SK-N-MC (cell line): Measurements from ENCODE around the gene CPA5.
"Not testable (repeated sequence)": the region's sequence is repeated elsewhere in the genome, so short reads cannot be mapped to it uniquely, and the experiment has no call there.

ENCODE experiments used
- DNase-seq: peaks from one replicate; pipeline ENCODE4 v3.0.0-alpha.2; 2011; ENCODE audit warnings: low read depth, low spot score
- H3K27ac ChIP-seq: fragments of 200-600 bp; sonication (generic); 2 replicates; pipeline ENCODE4 v1.5.1; 2016; ENCODE audit warnings: mixed run types
- H3K36me3 ChIP-seq: fragments of 200-600 bp; sonication (generic); 2 replicates; pipeline ENCODE4 v1.6.1; 2017; ENCODE audit warnings: antibody characterized with exemption, low read length, mixed read lengths; ENCODE audit not compliant: insufficient read depth
- H3K4me3 ChIP-seq: fragments of 200-600 bp; sonication (generic); 2 replicates; pipeline ENCODE4 v1.5.1; 2016
- H3K9ac ChIP-seq: fragments of 200-600 bp; sonication (generic); 2 replicates; pipeline ENCODE4 v1.8.0; 2017; ENCODE audit warnings: mixed run types, mixed read lengths; ENCODE audit not compliant: insufficient read length
- H3K9me3 ChIP-seq: fragments of 200-600 bp; sonication (generic); 2 replicates; pipeline ENCODE4 v1.6.1; 2017; ENCODE audit warnings: low read depth, mild to moderate bottlenecking, antibody characterized with exemption, low read length, moderate library complexity, mixed read lengths
- EZH2 ChIP-seq: fragments of 200-600 bp; sonication (generic); IDR thresholded peaks from one replicate; pipeline ENCODE4 v1.6.1; 2017; ENCODE audit warnings: antibody characterized with exemption
- FOXP2 ChIP-seq: optimal IDR thresholded peaks from 2 replicates; pipeline ENCODE3; 2011; ENCODE audit warnings: mild to moderate bottlenecking, moderate library complexity; ENCODE audit not compliant: insufficient read depth; ENCODE audit errors: extremely low read length, control extremely low read depth
- POLR2AphosphoS5 ChIP-seq: IDR thresholded peaks from 2 replicates; pipeline ENCODE4 v1.6.1; 2012; ENCODE audit warnings: mild to moderate bottlenecking, low read depth, low read length, borderline replicate concordance

CPA5 gene

DNA sequence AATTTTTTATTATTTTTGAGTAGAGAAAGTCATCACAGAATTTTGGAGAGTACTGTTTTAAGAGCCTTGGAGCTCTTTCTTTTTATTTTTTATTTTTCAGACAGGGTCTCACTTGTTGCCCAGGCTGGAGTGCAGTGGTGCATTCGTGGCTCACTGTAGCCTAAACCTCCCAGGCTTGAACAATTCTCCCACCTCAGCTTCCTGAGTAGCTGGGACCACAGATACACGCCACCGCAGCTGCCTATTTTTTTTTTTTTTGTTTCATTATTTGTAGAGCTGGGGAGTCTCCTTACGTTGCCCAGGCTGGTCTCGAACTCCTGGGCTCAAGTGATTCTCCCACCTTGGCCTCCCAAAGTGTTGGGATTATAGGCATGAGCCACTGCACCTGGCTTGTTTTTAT is 41.1 kb upstream of the CPA5 start:
- H3K9me3 ChIP-seq = no peaks in the 10 kb centered on the region
- no peaks in the 10 kb centered on the region for H3K36me3 ChIP-seq
- H3K4me3 ChIP-seq = no peak overlapping the region
- no peak overlapping the region for H3K9ac ChIP-seq
- DNase-seq = no peak
- H3K27ac ChIP-seq = no peak overlapping the region
- TF ChIP-seq POLR2AphosphoS5 (no peak), FOXP2 (no peak), EZH2 (no peak)

DNA sequence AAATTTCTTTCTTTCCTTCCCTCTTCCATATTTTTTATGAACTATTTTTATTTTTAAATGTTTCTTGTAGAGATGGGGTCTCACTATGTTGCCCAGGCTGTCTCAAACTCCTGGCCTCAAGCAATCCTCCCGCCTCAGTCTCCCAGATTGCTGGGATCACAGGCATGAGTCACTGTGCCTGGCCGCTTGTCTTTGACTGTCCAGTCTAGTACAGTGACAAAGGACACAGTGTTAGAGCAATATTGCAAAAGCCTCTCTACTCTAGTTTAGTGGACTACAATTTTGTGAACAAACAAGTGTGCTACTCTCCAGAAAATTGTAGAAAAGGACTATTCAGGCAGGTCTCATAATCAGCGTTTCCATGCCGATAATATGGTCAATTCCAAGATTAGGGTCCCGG is 40.6 kb upstream of the CPA5 start:
- H3K9ac ChIP-seq = no peak overlapping the region
- DNase-seq = no peak
- H3K4me3 ChIP-seq = no peak overlapping the region
- no peaks in the 10 kb centered on the region for H3K36me3 ChIP-seq
- no peak for TF ChIP-seq FOXP2
- TF ChIP-seq EZH2 = no peak
- no peak for TF ChIP-seq POLR2AphosphoS5
- no peaks in the 10 kb centered on the region for H3K9me3 ChIP-seq
- H3K27ac ChIP-seq = no peak overlapping the region

DNA sequence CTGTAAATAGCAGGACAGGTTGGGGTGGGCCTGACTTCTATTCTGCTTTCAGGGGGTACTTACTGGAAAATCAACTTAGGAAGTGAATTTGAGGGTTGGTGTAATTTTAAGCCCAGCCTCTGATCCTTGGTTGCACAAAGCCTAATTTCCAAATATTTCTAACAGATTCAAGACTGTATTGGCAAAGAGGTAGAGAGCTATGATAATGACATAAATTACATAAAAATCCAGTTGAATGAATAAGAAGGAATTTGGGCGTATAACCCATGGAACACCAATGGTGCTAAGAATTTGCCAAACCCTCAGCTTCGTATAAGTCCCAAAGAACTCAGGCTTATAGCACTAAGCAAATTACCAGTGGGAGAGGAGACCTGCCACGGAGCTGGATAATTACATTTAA is 39.7 kb upstream of the CPA5 start:
- Histone ChIP-seq H3K9me3 (no peaks in the 10 kb centered on the region), H3K27ac (no peak overlapping the region), H3K9ac (no peak overlapping the region), H3K4me3 (no peak overlapping the region), H3K36me3 (no peaks in the 10 kb centered on the region)
- no peak for DNase-seq
- no peak for TF ChIP-seq POLR2AphosphoS5
- no peak for TF ChIP-seq FOXP2
- no peak for TF ChIP-seq EZH2

DNA sequence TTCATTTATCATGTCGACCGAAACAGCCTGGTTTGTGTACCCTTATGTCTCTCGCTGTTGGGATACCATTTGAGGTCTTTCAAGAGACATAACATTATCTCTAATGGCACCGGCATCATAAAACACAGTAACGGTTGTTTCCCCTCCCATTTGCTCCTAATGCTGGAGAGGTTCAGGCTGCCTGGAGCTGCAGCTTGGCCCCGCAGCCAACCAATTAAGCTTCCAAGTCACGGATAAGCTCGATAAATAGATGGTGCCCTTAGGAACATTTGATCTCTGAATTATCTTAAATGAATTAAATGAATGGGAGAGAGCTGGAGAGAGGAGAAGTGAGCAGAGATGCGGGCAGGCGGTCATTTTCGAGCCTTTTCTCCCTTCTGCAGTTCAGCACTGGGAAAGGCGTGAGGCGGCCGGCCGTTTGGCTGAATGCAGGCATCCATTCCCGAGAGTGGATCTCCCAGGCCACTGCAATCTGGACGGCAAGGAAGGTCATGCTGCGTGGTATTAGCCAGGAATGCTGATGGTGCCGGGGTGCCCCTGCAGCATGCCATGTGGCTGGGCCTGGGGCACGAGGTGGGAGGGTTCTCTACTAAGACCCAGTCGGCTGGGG is 39.1 kb upstream of the CPA5 start:
- TF ChIP-seq POLR2AphosphoS5 = no peak
- no peak for TF ChIP-seq EZH2
- no peak for TF ChIP-seq FOXP2
- H3K27ac ChIP-seq = no peak overlapping the region
- H3K9me3 ChIP-seq = no peaks in the 10 kb centered on the region
- no peaks in the 10 kb centered on the region for H3K36me3 ChIP-seq
- no peak overlapping the region for H3K4me3 ChIP-seq
- DNase-seq = no peak
- H3K9ac ChIP-seq = no peak overlapping the region

DNA sequence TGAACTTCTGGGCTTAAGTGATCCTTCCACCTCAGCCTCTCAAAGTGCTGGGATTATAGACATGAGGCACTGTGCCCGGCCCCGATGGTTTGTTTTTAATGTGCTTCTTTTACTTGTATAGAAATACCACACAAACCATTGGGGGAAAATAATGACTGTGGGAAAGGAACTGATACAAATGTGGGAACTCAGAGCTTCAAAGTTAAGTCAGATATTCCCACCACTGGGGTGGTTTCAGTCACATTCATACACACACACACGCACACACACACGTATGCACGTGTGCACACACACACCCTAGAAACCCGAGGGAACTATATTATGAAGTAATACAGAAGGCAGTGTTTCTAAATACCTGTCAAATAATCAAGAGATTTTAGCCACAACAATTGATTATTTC is 34.6 kb upstream of the CPA5 start:
- DNase-seq = no peak
- H3K9me3 ChIP-seq = no peaks in the 10 kb centered on the region
- H3K9ac ChIP-seq = no peak overlapping the region
- H3K36me3 ChIP-seq = no peaks in the 10 kb centered on the region
- TF ChIP-seq EZH2 (no peak), POLR2AphosphoS5 (no peak), FOXP2 (no peak)
- H3K4me3 ChIP-seq = no peak overlapping the region
- no peak overlapping the region for H3K27ac ChIP-seq

DNA sequence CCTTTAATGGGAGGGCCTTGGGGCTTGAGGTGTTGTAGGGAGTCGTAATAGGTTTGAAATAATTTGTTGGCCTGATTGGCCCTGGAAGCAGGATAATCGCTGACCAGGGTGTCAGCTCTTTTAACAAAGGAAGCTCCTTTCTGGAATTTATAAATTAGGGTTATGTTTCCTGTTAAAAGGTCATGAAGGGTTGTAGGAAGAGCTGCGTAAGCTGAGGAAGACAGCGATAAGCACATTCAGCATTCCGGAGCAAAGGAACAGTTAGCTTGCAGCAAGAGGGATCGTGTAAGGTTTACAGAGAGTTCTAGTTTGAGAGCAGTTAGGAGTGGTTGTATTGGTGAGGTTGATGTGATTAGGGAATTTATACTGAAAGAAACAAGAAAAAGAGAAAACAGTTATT is 30.3 kb upstream of the CPA5 start:
- Histone ChIP-seq H3K9ac (no peak overlapping the region), H3K4me3 (no peak overlapping the region), H3K36me3 (no peaks in the 10 kb centered on the region), H3K9me3 (no peaks in the 10 kb centered on the region), H3K27ac (no peak overlapping the region)
- DNase-seq = no peak
- TF ChIP-seq EZH2 (no peak), POLR2AphosphoS5 (no peak), FOXP2 (no peak)

DNA sequence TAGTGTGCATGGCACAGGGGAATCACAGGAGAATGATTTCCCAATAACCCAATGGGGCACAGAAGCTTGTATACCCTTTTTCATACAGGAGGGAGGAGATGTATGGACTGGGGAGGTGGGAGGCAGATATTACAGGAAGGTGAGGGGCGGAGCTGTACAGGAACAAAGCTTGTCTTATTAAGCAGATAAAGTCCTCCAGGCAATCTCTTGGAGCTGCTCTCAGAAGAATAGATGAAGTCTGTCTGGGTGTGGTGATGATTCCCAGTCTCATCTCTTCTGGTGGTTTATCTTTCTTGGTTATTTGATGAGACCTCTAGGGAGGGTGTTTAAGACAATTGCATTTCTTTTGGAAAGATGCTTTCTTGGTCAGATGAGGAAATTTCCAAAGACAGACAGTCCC is 25.1 kb upstream of the CPA5 start:
- H3K36me3 ChIP-seq = no peaks in the 10 kb centered on the region
- H3K9ac ChIP-seq = no peak overlapping the region
- no peak overlapping the region for H3K27ac ChIP-seq
- TF ChIP-seq POLR2AphosphoS5 (no peak), FOXP2 (no peak), EZH2 (no peak)
- H3K9me3 ChIP-seq = no peaks in the 10 kb centered on the region
- no peak overlapping the region for H3K4me3 ChIP-seq
- no peak for DNase-seq

DNA sequence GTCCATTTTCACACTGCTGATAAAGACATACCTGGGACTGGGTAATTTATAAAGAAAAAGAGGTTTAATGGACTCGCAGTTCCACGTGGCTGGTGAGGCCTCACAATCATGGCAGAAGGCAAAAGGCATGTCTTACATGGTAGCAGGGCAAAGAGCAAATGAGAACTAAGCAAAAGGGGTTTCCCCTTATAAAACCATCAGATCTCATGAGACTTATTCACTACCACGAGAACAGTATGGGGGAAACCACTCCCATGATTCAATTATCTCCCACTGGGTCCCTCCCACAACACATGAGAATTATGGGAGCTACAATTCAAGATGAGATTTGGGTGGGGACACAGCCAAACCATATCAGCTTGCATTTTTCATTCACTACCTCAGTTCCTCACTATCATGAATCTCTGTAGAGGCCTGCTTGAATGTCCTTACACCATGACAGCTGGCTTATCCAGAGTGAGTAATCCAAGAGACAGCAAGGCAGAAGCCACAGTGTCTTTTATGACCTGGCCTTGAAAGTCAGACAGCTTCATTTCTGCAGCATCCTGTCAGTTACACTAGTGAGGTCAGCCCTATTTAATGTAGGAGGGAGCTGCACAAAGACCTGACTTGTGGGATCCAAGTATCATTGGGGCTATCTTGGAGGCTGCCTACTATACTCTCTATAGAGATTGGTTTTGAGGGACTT is 22.9 kb upstream of the CPA5 start:
- not testable (repeated sequence) for DNase-seq, H3K9me3 ChIP-seq, H3K27ac ChIP-seq, H3K36me3 ChIP-seq, H3K9ac ChIP-seq, H3K4me3 ChIP-seq

DNA sequence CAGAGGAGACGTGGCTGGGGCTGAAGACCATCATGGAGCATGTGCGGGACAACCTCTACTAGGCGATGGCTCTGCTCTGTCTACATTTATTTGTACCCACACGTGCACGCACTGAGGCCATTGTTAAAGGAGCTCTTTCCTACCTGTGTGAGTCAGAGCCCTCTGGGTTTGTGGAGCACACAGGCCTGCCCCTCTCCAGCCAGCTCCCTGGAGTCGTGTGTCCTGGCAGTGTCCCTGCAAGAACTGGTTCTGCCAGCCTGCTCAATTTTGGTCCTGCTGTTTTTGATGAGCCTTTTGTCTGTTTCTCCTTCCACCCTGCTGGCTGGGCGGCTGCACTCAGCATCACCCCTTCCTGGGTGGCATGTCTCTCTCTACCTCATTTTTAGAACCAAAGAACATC is 22.0 kb upstream of the CPA5 start:
- H3K36me3 ChIP-seq = no peaks in the 10 kb centered on the region
- no peak overlapping the region for H3K27ac ChIP-seq
- TF ChIP-seq POLR2AphosphoS5 (no peak), EZH2 (no peak), FOXP2 (no peak)
- no peak for DNase-seq
- no peak overlapping the region for H3K4me3 ChIP-seq
- H3K9ac ChIP-seq = no peak overlapping the region
- no peaks in the 10 kb centered on the region for H3K9me3 ChIP-seq
